Activated naive CD4-positive, alpha-beta T cell treated with anti-CD3 and anti-CD28 coated beads, Interleukin-2, amount 50 U/mL, for 72 hours (primary cell): Measurements from ENCODE around the gene CNTNAP2. TPM values are rescaled to one million over a fixed set of nuclear protein-coding genes. Genes with fewer than 3 reads are reported as not detected.
"Not testable (repeated sequence)": the region's sequence is repeated elsewhere in the genome, so short reads cannot be mapped to it uniquely, and the experiment has no call there.

Source experiments
- ATAC-seq, 2 donors: fragments of 150-1000 bp; cut with Tn5 transposase; 2 replicates each; pipeline ENCODE4 v1.10.0; 2021; ENCODE audit warnings: mild to moderate bottlenecking in 2 of 2, moderate library complexity in 2 of 2
- DNase-seq, 2 donors: peaks; one replicate each; pipeline ENCODE4 v3.0.0; 2021 to 2022; ENCODE audit warnings: low spot score in 2 of 2
- H3K27ac Mint-ChIP-seq, 2 donors: one replicate each; pipeline ENCODE4 v1.8.0; 2022; ENCODE audit warnings: mild to moderate bottlenecking in 2 of 2, mixed read lengths in 2 of 2
- H3K36me3 Mint-ChIP-seq, 2 donors: one replicate each; pipeline ENCODE4 v1.8.0; 2022; ENCODE audit warnings: mixed read lengths in 2 of 2
- H3K9me3 Mint-ChIP-seq, 2 donors: one replicate each; pipeline ENCODE4 v1.8.0; 2022; ENCODE audit warnings: mixed read lengths in 2 of 2
- total RNA-seq, 2 donors: library from RNA; stranded (reverse); gene quantifications; one replicate each; pipeline ENCODE4 v1.2.3, GENCODE V29; 2022

The CNTNAP2 gene
- total RNA-seq, 2 donors from 2014 or later, result not detected

DNA sequence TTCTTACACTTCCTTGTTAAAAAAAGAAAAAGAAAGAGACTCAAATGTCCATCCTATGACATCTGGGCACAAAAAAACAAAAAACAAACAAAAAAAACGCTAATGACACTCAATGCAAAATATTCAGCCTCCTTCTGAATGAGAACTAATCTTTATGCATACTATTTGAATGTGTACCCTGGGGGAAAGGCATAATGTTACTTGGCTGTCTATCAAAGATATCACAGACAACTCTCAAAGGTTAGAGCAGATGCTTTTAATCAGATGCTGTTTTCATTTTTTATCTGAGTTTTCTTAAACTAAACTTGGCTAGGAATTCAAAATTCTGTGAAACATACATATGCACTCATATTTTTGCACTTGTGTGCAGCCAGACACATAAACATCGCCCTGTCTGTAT, 745.8 kb downstream of the CNTNAP2 start:
- ATAC-seq (no peak), DNase-seq (no peak)
- Mint-ChIP-seq H3K36me3 (no peaks in the 10 kb centered on the region), H3K27ac (no peak overlapping the region), H3K9me3 (peaks cover 6 to 11% of the 10 kb centered on the region in 2 donors)

DNA sequence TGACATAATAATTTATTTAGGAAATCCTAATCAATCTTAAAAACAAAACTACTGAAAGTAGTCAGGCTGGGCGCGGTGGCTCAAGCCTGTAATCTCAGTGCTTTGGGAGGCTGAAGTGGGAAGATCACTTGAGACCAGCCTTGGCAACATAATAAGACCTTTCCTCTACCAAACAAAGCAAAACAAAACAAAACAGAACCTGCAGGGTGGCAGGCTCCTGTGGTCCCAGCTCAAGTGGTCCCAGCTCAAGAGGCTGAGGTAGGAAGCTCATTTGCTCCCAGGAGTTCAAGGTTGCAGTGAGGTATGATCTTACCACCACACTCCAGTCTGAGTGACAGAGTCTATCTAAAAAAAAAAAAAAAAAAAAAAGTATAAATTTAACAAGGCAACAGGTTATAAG, 748.0 kb downstream of the CNTNAP2 start:
- DNase-seq (no peak), ATAC-seq (no peak)
- Mint-ChIP-seq H3K9me3 (peaks cover 11 to 12% of the 10 kb centered on the region in 2 donors), H3K27ac (no peak overlapping the region), H3K36me3 (no peaks in the 10 kb centered on the region)

DNA sequence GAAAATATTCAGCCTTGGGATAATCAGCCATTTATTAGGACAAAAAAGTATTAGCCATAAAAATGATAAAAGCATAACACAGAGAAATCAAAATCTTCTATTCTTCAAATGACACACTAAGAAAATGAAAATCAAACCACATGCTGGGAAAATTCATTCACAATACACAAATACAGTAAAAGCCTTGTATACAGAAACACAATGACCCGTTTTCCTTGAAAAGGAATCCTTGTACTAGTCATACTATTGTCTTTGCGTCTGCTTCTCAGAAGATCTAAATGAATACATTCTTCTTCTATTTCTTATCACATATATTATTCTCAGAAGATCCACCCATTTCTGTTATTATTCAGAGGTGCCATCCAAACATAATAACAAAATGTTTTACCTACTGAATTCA, 749.1 kb downstream of the CNTNAP2 start:
- DNase-seq (no peak), ATAC-seq (no peak)
- Mint-ChIP-seq H3K36me3 (no peaks in the 10 kb centered on the region), H3K9me3 (peaks cover 5 to 9% of the 10 kb centered on the region in 2 donors), H3K27ac (no peak overlapping the region)

DNA sequence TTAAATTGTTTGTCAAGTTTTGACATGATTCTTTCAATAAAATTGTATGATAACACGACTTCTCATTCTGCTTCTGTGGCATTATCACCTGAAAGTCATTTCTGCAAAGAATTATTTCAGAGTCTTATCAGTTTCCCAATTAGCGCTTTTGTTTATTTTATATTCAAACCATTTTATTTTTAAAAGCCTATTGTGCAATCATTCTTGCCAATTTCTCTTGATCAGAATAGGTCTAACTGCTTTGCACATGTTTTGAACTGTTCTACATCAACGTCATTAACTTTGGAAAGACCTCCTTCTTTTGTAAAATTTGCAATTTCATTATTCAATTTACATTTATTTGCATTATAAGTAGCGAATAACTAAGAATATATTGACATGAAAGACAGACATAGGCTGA, 758.1 kb downstream of the CNTNAP2 start:
- ATAC-seq, result no peak
- peaks cover 9 to 17% of the 10 kb centered on the region in 2 donors for H3K9me3 Mint-ChIP-seq
- H3K36me3 Mint-ChIP-seq, result no peaks in the 10 kb centered on the region
- H3K27ac Mint-ChIP-seq, result no peak overlapping the region
- DNase-seq, result no peak

DNA sequence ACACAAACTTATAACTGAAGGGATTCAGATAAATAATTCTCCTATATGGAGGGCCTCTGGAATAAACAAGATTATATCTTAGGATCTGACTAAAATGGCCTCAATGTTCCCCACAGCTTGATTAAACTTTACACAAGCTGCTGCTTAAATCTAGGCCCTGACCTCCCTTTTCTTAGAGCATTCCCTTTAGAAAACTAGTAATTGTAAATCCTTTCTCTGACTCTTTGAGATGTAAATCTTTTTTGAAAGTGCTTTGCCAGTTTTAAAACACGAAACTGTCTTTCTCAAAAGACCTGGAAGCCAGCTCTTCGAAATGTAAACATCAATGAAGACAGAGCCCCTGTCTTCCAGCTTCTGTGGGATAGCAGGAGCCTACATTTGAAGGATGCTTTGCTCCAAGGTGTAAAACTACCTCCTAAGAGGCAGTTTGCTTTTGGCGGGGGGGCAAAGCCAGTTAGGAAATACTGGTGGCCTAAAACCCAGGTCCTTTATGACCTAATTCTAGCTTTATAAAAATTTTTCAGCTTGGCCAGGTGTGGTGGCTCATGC, 758.7 kb downstream of the CNTNAP2 start:
- H3K36me3 Mint-ChIP-seq, result no peaks in the 10 kb centered on the region
- peaks cover 9 to 17% of the 10 kb centered on the region in 2 donors for H3K9me3 Mint-ChIP-seq
- H3K27ac Mint-ChIP-seq, result no peak overlapping the region
- DNase-seq (no peak), ATAC-seq (no peak)

DNA sequence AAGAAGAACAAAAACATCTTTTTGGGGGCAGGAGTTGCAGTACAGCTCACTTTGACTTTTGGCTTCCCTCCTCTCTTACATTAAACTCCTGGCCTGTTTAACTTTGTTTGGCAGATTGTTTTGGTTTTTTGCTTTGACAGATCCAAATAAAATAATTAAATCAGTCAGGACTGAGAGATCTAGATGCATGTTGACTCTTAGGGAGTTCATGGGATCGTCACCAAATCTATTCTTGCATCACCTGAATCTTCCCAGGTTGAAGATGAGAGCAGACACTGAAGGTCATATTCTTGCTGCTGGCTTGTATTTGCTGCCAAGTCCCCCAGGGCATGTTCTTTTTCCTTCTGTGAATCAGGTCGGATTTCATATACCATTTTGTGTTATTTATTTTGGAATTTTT, 759.4 kb downstream of the CNTNAP2 start:
- H3K9me3 Mint-ChIP-seq, result peaks cover 9 to 17% of the 10 kb centered on the region in 2 donors
- H3K27ac Mint-ChIP-seq, result no peak overlapping the region
- DNase-seq, result no peak
- ATAC-seq, result no peak
- no peaks in the 10 kb centered on the region for H3K36me3 Mint-ChIP-seq

DNA sequence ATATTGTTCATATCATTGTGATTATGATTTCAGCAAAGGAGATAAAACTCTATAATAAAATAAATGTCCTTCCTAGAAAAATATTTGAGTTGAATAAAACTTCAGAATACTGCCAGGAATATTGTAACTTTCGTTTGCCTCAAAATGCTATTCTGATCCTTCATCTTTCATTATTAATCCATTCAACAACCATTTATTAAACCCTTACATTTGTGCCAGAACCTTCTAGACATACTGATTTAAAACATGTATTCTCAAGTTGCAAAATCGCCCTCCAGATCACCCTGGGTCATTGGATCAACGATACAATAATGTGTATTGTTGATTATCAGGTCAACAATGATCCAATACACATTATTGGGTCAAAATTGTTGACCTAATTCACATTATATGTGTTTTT, 759.8 kb downstream of the CNTNAP2 start:
- DNase-seq (no peak), ATAC-seq (no peak)
- Mint-ChIP-seq H3K9me3 (peaks cover 9 to 17% of the 10 kb centered on the region in 2 donors), H3K27ac (no peak overlapping the region), H3K36me3 (no peaks in the 10 kb centered on the region)

DNA sequence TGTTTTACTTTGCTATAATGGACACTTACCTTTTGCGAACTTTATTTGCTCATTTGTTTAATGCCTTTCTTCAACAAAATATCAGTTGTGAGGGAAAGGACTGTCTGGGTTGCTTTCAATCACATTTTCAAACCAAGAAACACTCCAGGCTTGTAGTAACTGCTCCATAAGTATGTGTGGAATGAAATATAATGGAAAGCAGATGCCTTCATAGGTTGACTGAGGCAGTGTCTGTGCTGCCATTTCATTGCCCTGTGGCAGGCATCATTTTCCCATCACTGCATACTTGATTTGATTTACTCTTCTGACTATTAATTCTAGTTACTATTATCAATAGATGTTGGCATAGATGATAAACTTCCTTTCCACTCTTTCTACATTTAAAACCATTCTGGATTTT, 762.3 kb downstream of the CNTNAP2 start:
- Mint-ChIP-seq H3K36me3 (no peaks in the 10 kb centered on the region), H3K27ac (no peak overlapping the region), H3K9me3 (peaks cover 13 to 19% of the 10 kb centered on the region in 2 donors)
- no peak for DNase-seq
- ATAC-seq, result no peak

DNA sequence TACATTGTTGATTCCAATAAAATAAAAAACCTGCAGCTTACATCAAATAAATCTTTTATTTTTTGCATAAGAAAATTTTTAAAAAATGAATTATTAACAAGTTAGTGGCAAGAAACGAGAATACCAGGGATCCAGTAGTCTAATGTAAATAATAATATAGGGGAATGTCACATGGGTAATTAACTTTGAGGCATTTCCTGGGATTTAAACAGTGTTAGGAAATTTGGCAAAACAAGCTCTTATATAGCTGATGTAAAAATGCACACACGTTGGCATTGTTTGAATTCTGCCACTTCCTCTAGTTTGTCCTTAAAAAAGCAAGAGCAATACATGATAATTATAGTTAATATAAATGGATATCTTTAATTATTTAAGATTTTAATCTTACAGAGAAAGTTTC, 768.6 kb downstream of the CNTNAP2 start:
- H3K27ac Mint-ChIP-seq, result no peak overlapping the region
- no peaks in the 10 kb centered on the region for H3K36me3 Mint-ChIP-seq
- peaks cover 7 to 9% of the 10 kb centered on the region in 2 donors for H3K9me3 Mint-ChIP-seq
- DNase-seq, result no peak
- no peak for ATAC-seq

DNA sequence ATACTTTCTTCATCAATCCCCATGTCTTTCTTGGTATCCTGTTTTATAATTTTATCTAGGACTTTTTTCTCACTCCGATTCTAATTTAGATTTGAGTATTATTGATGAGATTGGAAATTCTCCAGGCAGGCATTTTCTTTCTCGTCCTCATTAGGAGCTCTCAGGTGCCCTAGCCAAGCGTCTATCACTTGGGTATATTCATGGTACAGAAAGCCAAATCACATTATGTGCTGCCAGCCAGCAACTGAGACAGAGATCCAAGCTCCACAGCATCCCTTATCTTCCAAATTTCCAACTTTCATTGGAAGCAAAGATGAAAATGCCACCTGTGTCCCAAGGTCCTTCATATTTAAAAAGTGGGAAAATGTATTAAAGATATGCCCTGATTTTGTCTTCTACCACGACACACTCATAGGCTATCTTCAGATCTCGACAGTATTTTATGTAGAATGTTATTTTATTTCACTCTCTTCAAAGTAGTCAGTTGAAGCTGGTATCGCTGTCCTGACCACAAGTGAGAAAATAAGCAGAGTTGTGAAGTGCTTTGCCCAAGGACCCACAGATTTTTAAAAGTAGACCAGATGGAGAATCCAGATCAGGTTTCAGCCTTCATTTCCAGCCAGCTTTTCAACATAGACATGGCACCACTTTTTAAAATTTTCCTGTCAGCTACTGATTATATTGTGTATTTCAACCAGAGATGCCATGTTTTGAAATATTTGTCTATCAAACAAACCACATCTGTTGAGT, 773.4 kb downstream of the CNTNAP2 start:
- ATAC-seq, result no peak
- Mint-ChIP-seq H3K9me3 (peaks cover 5 to 6% of the 10 kb centered on the region in 2 donors), H3K36me3 (no peaks in the 10 kb centered on the region), H3K27ac (no peak overlapping the region)
- DNase-seq, result no peak

DNA sequence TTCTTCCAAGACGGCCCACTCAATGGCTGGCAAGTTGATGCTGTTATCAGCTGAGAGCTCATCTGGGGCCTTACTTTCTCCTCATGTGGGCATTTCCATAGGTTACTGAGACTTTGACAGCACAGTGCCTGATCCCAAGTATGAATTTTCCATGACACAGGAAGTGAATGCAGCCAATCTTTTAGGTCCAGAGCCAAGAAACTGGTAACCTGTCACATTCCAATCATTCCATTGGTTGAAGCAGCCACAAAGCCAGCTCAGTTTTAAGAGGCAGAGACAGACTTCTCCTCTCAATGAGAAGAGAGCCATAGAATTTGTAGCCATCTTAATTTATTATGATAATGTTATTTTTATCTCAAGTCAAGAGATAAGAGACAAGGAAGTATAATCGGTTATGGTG, 775.5 kb downstream of the CNTNAP2 start:
- Mint-ChIP-seq H3K36me3 (no peaks in the 10 kb centered on the region), H3K27ac (no peak overlapping the region), H3K9me3 (peaks cover 2 to 9% of the 10 kb centered on the region in 2 donors)
- DNase-seq (no peak), ATAC-seq (no peak)

DNA sequence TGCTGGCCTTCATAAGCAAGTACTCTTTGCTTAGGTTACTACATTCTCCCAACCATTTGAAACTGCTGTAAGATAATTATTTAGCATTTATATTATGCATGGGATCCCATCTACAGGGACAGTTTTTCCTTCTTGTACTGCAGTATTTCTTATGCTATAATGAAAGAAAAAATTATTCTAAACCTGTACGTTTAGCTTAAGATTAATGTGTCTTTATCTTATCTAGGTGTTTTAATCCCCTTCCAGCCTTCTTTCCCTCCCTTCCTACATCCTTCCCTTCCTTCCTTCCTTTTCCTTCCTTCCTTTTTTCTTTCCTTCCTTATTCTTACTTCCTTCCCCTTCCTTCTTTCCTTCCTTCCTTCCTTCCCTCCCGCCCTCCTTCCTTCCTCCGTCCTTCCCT, 778.3 kb downstream of the CNTNAP2 start:
- no peaks in the 10 kb centered on the region for H3K36me3 Mint-ChIP-seq

DNA sequence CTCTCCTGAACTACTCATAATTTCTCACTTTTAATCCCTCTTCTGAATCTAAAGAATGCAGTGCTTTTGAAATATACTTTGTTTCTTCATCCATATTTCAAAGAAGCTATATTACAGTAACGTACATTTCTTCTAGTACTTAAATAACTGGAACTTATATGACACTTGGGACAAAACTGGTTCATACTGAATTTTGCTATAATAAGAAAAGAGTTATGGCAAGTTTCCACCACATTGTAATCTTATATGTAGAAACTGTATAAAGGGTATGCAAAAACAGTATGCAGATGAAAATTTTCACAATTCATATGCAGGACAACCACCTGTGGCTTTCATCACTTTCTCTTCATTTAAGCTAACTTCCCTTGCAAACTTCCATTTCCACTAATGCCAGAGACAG, 785.7 kb downstream of the CNTNAP2 start:
- no peak overlapping the region for H3K27ac Mint-ChIP-seq
- ATAC-seq, result no peak

More for the DNA sequence above, 778.3 kb downstream of the CNTNAP2 start:
- DNase-seq (no peak), ATAC-seq (no peak)
- peaks cover 13 to 17% of the 10 kb centered on the region in 2 donors for H3K9me3 Mint-ChIP-seq
- H3K27ac Mint-ChIP-seq, result no peak overlapping the region

DNA sequence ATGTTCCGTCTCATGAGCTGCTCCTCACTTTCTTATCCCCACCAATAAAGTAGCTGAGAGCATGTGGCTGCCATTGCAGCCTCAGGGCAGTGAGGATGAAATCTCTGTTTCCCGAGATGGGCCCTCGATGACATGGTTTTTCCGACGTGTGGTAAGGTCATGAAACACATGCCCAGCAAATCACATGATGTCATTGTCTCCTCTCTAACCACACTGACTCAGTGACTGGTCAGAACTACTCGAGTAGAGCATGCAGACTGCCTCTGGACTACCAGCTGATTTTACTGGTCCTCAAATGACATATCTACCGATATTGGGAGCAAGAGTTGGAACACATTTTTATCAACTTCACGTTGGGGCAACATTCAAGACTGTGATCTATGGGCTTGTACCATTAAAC, 786.1 kb downstream of the CNTNAP2 start:
- ATAC-seq (no peak), DNase-seq (no peak)
- Mint-ChIP-seq H3K27ac (no peak overlapping the region), H3K36me3 (no peaks in the 10 kb centered on the region), H3K9me3 (peaks cover 13 to 20% of the 10 kb centered on the region in 2 donors)

More for the DNA sequence above, 785.7 kb downstream of the CNTNAP2 start:
- DNase-seq, result no peak
- Mint-ChIP-seq H3K9me3 (peaks cover 13 to 20% of the 10 kb centered on the region in 2 donors), H3K36me3 (no peaks in the 10 kb centered on the region)

DNA sequence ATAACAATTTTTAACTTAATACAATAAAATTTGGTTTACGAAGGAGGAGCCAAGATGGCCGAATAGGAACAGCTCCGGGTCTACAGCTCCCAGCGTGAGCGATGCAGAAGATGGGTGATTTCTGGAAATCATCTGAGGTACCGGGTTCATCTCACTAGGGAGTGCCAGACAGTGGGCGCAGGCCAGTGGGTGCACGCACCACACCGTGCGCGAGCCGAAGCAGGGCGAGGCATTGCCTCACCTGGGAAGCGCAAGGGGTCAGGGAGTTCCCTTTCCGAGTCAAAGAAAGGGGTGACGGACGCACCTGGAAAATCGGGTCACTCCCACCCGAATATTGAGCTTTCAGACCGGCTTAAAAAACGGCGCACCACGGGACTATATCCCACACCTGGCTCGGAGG, 789.1 kb downstream of the CNTNAP2 start:
- not testable (repeated sequence) for H3K36me3 Mint-ChIP-seq, DNase-seq, H3K27ac Mint-ChIP-seq

DNA sequence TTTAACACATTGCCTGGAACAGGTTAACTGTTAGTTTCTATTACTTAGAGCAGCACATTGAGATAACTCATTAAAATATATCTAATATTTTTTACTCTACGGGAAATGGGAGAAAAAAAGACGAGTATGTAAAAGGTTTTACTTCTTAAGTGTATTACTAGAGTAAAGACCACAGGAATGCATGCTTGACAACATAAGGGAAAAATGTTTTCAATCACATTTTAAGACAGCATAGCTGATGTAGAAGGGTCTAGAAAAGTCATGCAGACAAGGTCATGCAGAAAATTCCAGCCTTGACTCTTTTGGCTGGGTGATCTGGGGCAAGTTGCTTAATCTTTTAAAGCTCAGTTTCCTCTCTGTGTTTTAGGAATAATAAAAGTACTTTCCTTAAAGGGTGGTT, 806.2 kb downstream of the CNTNAP2 start:
- Mint-ChIP-seq H3K36me3 (peaks cover 0 to 7% of the 10 kb centered on the region in 2 donors), H3K27ac (no peak overlapping the region), H3K9me3 (peaks cover 16% of the 10 kb centered on the region in 2 donors)
- no peak for ATAC-seq
- DNase-seq, result no peak

More for the DNA sequence above, 789.1 kb downstream of the CNTNAP2 start:
- not testable (repeated sequence) for H3K9me3 Mint-ChIP-seq, ATAC-seq

DNA sequence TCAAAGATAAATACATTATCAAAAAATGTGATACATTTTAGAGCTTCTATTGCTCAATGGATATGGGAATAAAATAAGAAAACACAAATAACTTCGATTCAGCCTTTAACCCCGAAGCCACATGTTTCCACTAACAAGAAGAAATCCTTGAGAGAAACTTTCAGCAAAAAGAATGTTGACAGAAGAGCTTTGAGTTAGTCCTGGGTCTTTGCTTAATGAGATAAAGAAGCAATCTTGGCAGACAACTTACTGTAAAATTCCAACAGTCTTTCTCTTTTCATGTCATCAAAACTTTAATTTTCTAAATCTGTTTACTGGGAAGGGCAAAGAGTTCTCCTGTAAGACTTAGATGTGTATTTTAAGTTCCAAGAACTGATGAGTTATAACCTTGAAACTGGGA, 810.2 kb downstream of the CNTNAP2 start:
- ATAC-seq (no peak), DNase-seq (no peak)
- Mint-ChIP-seq H3K27ac (no peak overlapping the region), H3K36me3 (peaks cover 0 to 4% of the 10 kb centered on the region in 2 donors), H3K9me3 (peaks cover 3 to 7% of the 10 kb centered on the region in 2 donors)

DNA sequence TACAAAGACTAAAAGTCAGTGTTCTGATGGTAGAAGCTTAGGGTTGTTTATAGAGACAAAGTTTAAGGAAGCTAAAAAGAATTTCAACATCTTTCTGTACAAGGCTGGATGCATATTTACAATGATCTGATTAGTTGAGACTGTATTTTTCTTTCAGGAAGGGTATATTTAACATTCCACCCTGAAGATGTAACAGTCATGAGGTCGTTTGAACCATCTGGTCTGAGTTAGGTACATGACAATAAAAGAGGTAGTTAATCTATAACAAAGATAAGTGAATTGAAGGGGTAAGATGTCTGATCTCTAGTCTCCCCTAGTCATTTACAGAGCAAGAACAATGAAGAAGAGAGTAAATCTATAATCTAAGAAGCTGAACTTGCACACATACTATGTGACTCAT, 821.2 kb downstream of the CNTNAP2 start:
- Mint-ChIP-seq H3K27ac (no peak overlapping the region), H3K36me3 (no peaks in the 10 kb centered on the region), H3K9me3 (peaks cover 16 to 17% of the 10 kb centered on the region in 2 donors)
- no peak for DNase-seq
- ATAC-seq, result no peak
